ENCODE data around the gene ACAP3.

The ACAP3 gene

DNA sequence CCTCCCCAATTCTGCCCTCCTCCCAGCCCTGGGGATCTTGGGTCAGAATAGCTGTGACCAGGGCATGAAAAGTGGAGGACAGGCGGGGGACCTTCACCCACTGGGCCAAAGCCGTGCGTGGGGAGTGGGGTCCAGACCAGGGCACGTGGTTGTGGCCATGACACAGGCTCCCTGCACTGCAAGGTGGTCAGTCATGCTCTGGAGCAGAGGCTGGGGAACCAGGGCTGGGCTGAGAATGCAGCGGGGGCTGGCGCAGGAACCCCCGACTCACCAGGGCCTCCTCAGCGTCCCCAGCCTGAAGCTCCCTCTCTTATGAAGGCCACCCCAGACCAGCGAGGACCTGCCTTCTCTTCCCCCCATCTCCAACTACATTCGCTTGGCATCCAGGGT is 38.8 kb upstream of the ACAP3 start:
- H2BK15ac ChIP-seq (ENCODE audit: low read length) = no peak overlapping the region
- H3K79me1 ChIP-seq (ENCODE audit: low read depth, low read length) = peaks cover 34% of the 10 kb centered on the region
- DNase-seq (ENCODE audit: low spot score) = no peak
- H3K4me3 ChIP-seq (ENCODE audit: low read length in 2 of 2) = no peak overlapping the region
- peak overlapping the region; percentile 5 for H2AK5ac ChIP-seq (ENCODE audit: low read depth, low read length)
- peaks cover 14 to 15% of the 10 kb centered on the region in 2 donors for H3K4me1 ChIP-seq (ENCODE audit: control insufficient read depth in 2 of 2, insufficient read depth in 1 of 2, low read depth in 1 of 2, low read length in 2 of 2)
- no peaks in the 10 kb centered on the region for H3K27me3 ChIP-seq (ENCODE audit: control insufficient read depth in 3 of 3, insufficient read depth in 3 of 3, low read depth in 1 of 3, low read length in 3 of 3)
- H3K27ac ChIP-seq (replicated peaks; ENCODE audit: low read length) = no peak overlapping the region
- WGBS, 2 donors (ENCODE audit: extremely low coverage in 2 of 2, insufficient read length in 2 of 2, insufficient replicate concordance in 1 of 2) = no CpG with 5 or more reads among the region's 10 CpGs
- no peak overlapping the region for H2BK120ac ChIP-seq (ENCODE audit: low read depth, low read length)
- no peak overlapping the region for H3K4me2 ChIP-seq (ENCODE audit: insufficient read depth, low read length, poor library complexity, severe bottlenecking)
- H2BK5ac ChIP-seq (ENCODE audit: low read length) = no peak overlapping the region
- H3K23ac ChIP-seq (ENCODE audit: low read depth, low read length, poor library complexity) = peak overlapping the region; percentile 55
- H4K91ac ChIP-seq (ENCODE audit: low read depth, low read length, poor library complexity) = no peak overlapping the region
- H3K4ac ChIP-seq (ENCODE audit: low read length) = no peak overlapping the region
- H3K36me3 ChIP-seq (replicated peaks in 1 of 2; ENCODE audit: control insufficient read depth in 2 of 2, insufficient read depth in 2 of 2, low read length in 2 of 2) = peaks cover under 1 to 6% of the 10 kb centered on the region in 2 donors
- H3K9ac ChIP-seq (ENCODE audit: low read depth, low read length, poor library complexity) = peak overlapping the region; percentile 4
- H3K14ac ChIP-seq (ENCODE audit: low read length) = no peak overlapping the region
- H3K9me3 ChIP-seq (replicated peaks in 1 of 2; ENCODE audit: control insufficient read depth in 2 of 2, insufficient read depth in 1 of 2, low read depth in 1 of 2, low read length in 2 of 2) = no peaks in the 10 kb centered on the region
- H4K8ac ChIP-seq (ENCODE audit: low read depth, low read length) = no peak overlapping the region
- H3K18ac ChIP-seq (ENCODE audit: low read length) = no peak overlapping the region
- H2AFZ ChIP-seq (ENCODE audit: low read length) = no peak overlapping the region
- H2BK12ac ChIP-seq (ENCODE audit: low read length) = peak overlapping the region; percentile 41

GRCh38 chr1:1345860-1346500 is 38.2 kb upstream of the ACAP3 start:
- no CpG with 5 or more reads among the region's 12 CpGs for WGBS, 2 donors (ENCODE audit: extremely low coverage in 2 of 2, insufficient read length in 2 of 2, insufficient replicate concordance in 1 of 2)

DNA sequence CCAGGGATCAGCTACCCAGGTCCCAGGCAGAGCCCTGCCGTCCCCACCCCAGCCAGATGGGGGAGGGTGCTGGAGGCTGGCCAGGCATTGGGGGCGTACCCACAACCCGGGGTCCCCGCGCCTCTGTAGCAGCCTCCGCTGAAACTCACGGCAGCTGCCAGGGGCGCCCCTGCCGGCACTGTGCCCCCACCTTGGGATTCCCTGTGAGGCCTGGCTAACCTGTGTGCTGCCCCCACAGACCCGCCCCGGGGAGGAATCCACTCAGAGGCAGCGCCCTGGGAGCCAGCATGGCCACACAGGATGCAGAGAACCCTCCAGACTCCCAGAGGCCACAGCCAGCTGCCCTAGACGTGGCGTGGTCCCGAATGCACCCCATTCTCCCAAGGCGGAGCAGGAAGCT is 37.7 kb upstream of the ACAP3 start:
- Histone ChIP-seq H4K91ac (ENCODE audit: low read depth, low read length, poor library complexity) (no peak overlapping the region), H3K27me3 (ENCODE audit: control insufficient read depth in 3 of 3, insufficient read depth in 3 of 3, low read depth in 1 of 3, low read length in 3 of 3) (no peaks in the 10 kb centered on the region), H3K23ac (ENCODE audit: low read depth, low read length, poor library complexity) (peak overlapping the region; percentile 73), H2BK120ac (ENCODE audit: low read depth, low read length) (no peak overlapping the region), H3K9ac (ENCODE audit: low read depth, low read length, poor library complexity) (no peak overlapping the region), H2AK5ac (ENCODE audit: low read depth, low read length) (peak overlapping the region; percentile 5), H2AFZ (ENCODE audit: low read length) (no peak overlapping the region), H3K79me1 (ENCODE audit: low read depth, low read length) (peaks cover 37% of the 10 kb centered on the region), H3K4me3 (ENCODE audit: low read length in 2 of 2) (no peak overlapping the region), H3K27ac (replicated peaks; ENCODE audit: low read length) (no peak overlapping the region), H4K8ac (ENCODE audit: low read depth, low read length) (no peak overlapping the region), H2BK12ac (ENCODE audit: low read length) (no peak overlapping the region), H2BK5ac (ENCODE audit: low read length) (no peak overlapping the region), H3K4me2 (ENCODE audit: insufficient read depth, low read length, poor library complexity, severe bottlenecking) (no peak overlapping the region), H3K36me3 (replicated peaks in 1 of 2; ENCODE audit: control insufficient read depth in 2 of 2, insufficient read depth in 2 of 2, low read length in 2 of 2) (peaks cover 11 to 17% of the 10 kb centered on the region in 2 donors), H2BK15ac (ENCODE audit: low read length) (no peak overlapping the region), H3K18ac (ENCODE audit: low read length) (no peak overlapping the region), H3K9me3 (replicated peaks in 1 of 2; ENCODE audit: control insufficient read depth in 2 of 2, insufficient read depth in 1 of 2, low read depth in 1 of 2, low read length in 2 of 2) (peaks cover 0 to 9% of the 10 kb centered on the region in 2 donors), H3K14ac (ENCODE audit: low read length) (no peak overlapping the region), H3K4ac (ENCODE audit: low read length) (no peak overlapping the region), H3K4me1 (ENCODE audit: control insufficient read depth in 2 of 2, insufficient read depth in 1 of 2, low read depth in 1 of 2, low read length in 2 of 2) (peaks cover 13 to 15% of the 10 kb centered on the region in 2 donors)
- WGBS, 2 donors (ENCODE audit: extremely low coverage in 2 of 2, insufficient read length in 2 of 2, insufficient replicate concordance in 1 of 2) = no CpG with 5 or more reads among the region's 16 CpGs
- DNase-seq (ENCODE audit: low spot score) = no peak

More at GRCh38 chr1:1345860-1346500, 38.2 kb upstream of the ACAP3 start:
- Histone ChIP-seq H3K4me1 (ENCODE audit: control insufficient read depth in 2 of 2, insufficient read depth in 1 of 2, low read depth in 1 of 2, low read length in 2 of 2) (peaks cover 12 to 13% of the 10 kb centered on the region in 2 donors), H4K8ac (ENCODE audit: low read depth, low read length) (no peak overlapping the region), H2BK120ac (ENCODE audit: low read depth, low read length) (no peak overlapping the region), H3K36me3 (replicated peaks in 1 of 2; ENCODE audit: control insufficient read depth in 2 of 2, insufficient read depth in 2 of 2, low read length in 2 of 2) (peaks cover 6 to 11% of the 10 kb centered on the region in 2 donors), H3K4ac (ENCODE audit: low read length) (no peak overlapping the region), H3K4me2 (ENCODE audit: insufficient read depth, low read length, poor library complexity, severe bottlenecking) (no peak overlapping the region), H3K27me3 (ENCODE audit: control insufficient read depth in 3 of 3, insufficient read depth in 3 of 3, low read depth in 1 of 3, low read length in 3 of 3) (no peaks in the 10 kb centered on the region), H3K4me3 (ENCODE audit: low read length in 2 of 2) (no peak overlapping the region), H2AK5ac (ENCODE audit: low read depth, low read length) (peak overlapping the region; percentile 5), H3K9ac (ENCODE audit: low read depth, low read length, poor library complexity) (peak overlapping the region; percentile 4), H2BK15ac (ENCODE audit: low read length) (no peak overlapping the region), H2AFZ (ENCODE audit: low read length) (no peak overlapping the region), H2BK5ac (ENCODE audit: low read length) (no peak overlapping the region), H3K14ac (ENCODE audit: low read length) (no peak overlapping the region), H3K79me1 (ENCODE audit: low read depth, low read length) (peaks cover 37% of the 10 kb centered on the region), H3K9me3 (replicated peaks in 1 of 2; ENCODE audit: control insufficient read depth in 2 of 2, insufficient read depth in 1 of 2, low read depth in 1 of 2, low read length in 2 of 2) (peaks cover 0 to 5% of the 10 kb centered on the region in 2 donors), H4K91ac (ENCODE audit: low read depth, low read length, poor library complexity) (no peak overlapping the region), H2BK12ac (ENCODE audit: low read length) (peak overlapping the region; percentile 41), H3K27ac (replicated peaks; ENCODE audit: low read length) (no peak overlapping the region), H3K23ac (ENCODE audit: low read depth, low read length, poor library complexity) (peak overlapping the region; percentile 73), H3K18ac (ENCODE audit: low read length) (no peak overlapping the region)
- no peak for DNase-seq (ENCODE audit: low spot score)

DNA sequence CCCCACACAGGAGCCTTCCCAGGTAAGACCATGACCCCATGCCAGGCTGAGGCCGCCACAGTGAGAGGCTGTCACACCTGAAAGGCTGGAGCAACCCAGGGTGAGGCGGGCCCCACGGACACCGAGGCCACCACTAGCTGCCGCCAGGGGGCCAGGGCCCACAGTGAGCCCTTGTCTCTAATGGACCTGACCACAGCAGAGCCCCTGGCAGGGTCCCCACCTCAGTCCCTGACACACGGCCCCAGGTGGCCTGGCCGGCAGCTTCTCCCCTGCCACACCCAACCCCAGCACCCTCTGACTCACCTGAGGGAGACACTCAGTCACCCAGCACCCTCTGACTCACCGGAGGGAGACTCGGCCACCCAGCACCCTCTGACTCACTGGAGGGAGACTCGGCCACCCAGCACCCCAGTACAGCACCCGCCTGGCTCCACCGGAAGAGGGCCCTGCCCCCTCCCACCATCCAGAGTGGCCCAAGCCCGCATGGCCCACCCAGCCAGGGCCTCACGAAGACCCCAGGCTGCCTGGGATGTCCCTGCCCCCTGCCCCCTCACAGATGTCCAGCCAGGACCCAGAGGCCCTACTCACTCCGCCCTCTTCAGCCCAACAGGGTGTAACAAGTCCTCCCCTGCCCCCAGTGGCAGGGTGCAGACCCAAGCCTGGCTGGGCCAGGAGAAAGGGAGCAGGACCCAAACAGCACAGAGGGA is 37.1 kb upstream of the ACAP3 start:
- H2AFZ ChIP-seq (ENCODE audit: low read length) = no peak overlapping the region
- no peak overlapping the region for H3K4me3 ChIP-seq (ENCODE audit: low read length in 2 of 2)
- no peak overlapping the region for H2BK15ac ChIP-seq (ENCODE audit: low read length)
- no peak overlapping the region for H3K4me2 ChIP-seq (ENCODE audit: insufficient read depth, low read length, poor library complexity, severe bottlenecking)
- H3K4me1 ChIP-seq (ENCODE audit: control insufficient read depth in 2 of 2, insufficient read depth in 1 of 2, low read depth in 1 of 2, low read length in 2 of 2) = peaks cover 13 to 15% of the 10 kb centered on the region in 2 donors
- H3K36me3 ChIP-seq (replicated peaks in 1 of 2; ENCODE audit: control insufficient read depth in 2 of 2, insufficient read depth in 2 of 2, low read length in 2 of 2) = peaks cover 15 to 23% of the 10 kb centered on the region in 2 donors
- no peak overlapping the region for H4K8ac ChIP-seq (ENCODE audit: low read depth, low read length)
- H3K79me1 ChIP-seq (ENCODE audit: low read depth, low read length) = peaks cover 40% of the 10 kb centered on the region
- DNase-seq (ENCODE audit: low spot score) = no peak
- H3K27me3 ChIP-seq (ENCODE audit: control insufficient read depth in 3 of 3, insufficient read depth in 3 of 3, low read depth in 1 of 3, low read length in 3 of 3) = no peaks in the 10 kb centered on the region
- H2AK5ac ChIP-seq (ENCODE audit: low read depth, low read length) = no peak overlapping the region
- no peak overlapping the region for H3K27ac ChIP-seq (replicated peaks; ENCODE audit: low read length)
- H2BK5ac ChIP-seq (ENCODE audit: low read length) = peak overlapping the region; percentile 39
- H3K9me3 ChIP-seq (replicated peaks in 1 of 2; ENCODE audit: control insufficient read depth in 2 of 2, insufficient read depth in 1 of 2, low read depth in 1 of 2, low read length in 2 of 2) = peaks cover 0 to 9% of the 10 kb centered on the region in 2 donors
- no peak overlapping the region for H2BK120ac ChIP-seq (ENCODE audit: low read depth, low read length)
- H3K4ac ChIP-seq (ENCODE audit: low read length) = no peak overlapping the region
- H3K18ac ChIP-seq (ENCODE audit: low read length) = no peak overlapping the region
- H2BK12ac ChIP-seq (ENCODE audit: low read length) = no peak overlapping the region
- no peak overlapping the region for H3K14ac ChIP-seq (ENCODE audit: low read length)
- H3K9ac ChIP-seq (ENCODE audit: low read depth, low read length, poor library complexity) = peak overlapping the region; percentile 70
- no peak overlapping the region for H4K91ac ChIP-seq (ENCODE audit: low read depth, low read length, poor library complexity)
- WGBS, 2 donors (ENCODE audit: extremely low coverage in 2 of 2, insufficient read length in 2 of 2, insufficient replicate concordance in 1 of 2) = no CpG with 5 or more reads among the region's 15 CpGs
- H3K23ac ChIP-seq (ENCODE audit: low read depth, low read length, poor library complexity) = peak overlapping the region; percentile 73

All from neuronal stem cell (in vitro differentiated cells).